GM12878 (cell line): ENCODE results near the gene MYH9.

ENCODE experiments used
- BCL11A ChIP-seq: IDR thresholded peaks from 2 replicates; pipeline ENCODE4 v1.6.1; 2011; ENCODE audit warnings: low read depth, low read length
- CTCF ChIP-seq, 3 experiments: IDR thresholded peaks in 2 of 3; conservative IDR thresholded peaks in 1 of 3; 2 replicates each; pipeline ENCODE4 v1.5.1; 2011; ENCODE audit warnings: low read depth in 3 of 3, low read length in 3 of 3, mild to moderate bottlenecking in 3 of 3, control low read depth in 2 of 3, moderate library complexity in 2 of 3, inconsistent platforms in 1 of 3, mixed read lengths in 1 of 3; ENCODE audit not compliant: control insufficient read depth in 2 of 3, insufficient read depth in 1 of 3; ENCODE audit errors: extremely low read depth in 1 of 3
- DPF2 ChIP-seq: fragments of 450-650 bp; IDR thresholded peaks from 2 replicates; pipeline ENCODE4 v1.6.1; 2017; ENCODE audit warnings: mild to moderate bottlenecking
- EGR1 ChIP-seq, 2 experiments: IDR thresholded peaks; 1 replicate in 1 of 2; 2 replicates in 1 of 2; pipeline ENCODE4 v1.6.1; 2011 to 2012; ENCODE audit warnings: low read depth in 2 of 2, low read length in 2 of 2, borderline replicate concordance in 1 of 2, mild to moderate bottlenecking in 1 of 2, moderate library complexity in 1 of 2
- ELK1 ChIP-seq: IDR thresholded peaks from 2 replicates; pipeline ENCODE4 v1.6.1; 2012; ENCODE audit warnings: low read depth, low read length, improper control_type of control experiment
- EZH2 ChIP-seq: IDR thresholded peaks from 2 replicates; pipeline ENCODE4 v1.6.1; 2012; ENCODE audit warnings: low read depth, mild to moderate bottlenecking, control low read depth, inconsistent platforms, low read length, borderline replicate concordance; ENCODE audit not compliant: control insufficient read depth
- FOXK2 ChIP-seq: fragments of 450-650 bp; IDR thresholded peaks from 2 replicates; pipeline ENCODE4 v1.6.1; 2017; ENCODE audit warnings: mild to moderate bottlenecking, moderate library complexity
- IRF3 ChIP-seq: fragments of 450-650 bp; IDR thresholded peaks from 2 replicates; pipeline ENCODE4 v1.6.1; 2014; ENCODE audit warnings: mild to moderate bottlenecking
- MAX ChIP-seq: IDR thresholded peaks from 2 replicates; pipeline ENCODE4 v1.6.1; 2012; ENCODE audit warnings: low read depth, low read length, improper control_type of control experiment
- POLR2A ChIP-seq: IDR thresholded peaks from 2 replicates; pipeline ENCODE4 v1.6.1; 2011; ENCODE audit warnings: low read depth, mild to moderate bottlenecking, low read length
- RAD21 ChIP-seq: IDR thresholded peaks from 2 replicates; pipeline ENCODE4 v1.6.1; 2011; ENCODE audit warnings: mild to moderate bottlenecking, low read depth, low read length, moderate library complexity; ENCODE audit not compliant: insufficient read depth
- SREBF2 ChIP-seq: IDR thresholded peaks from 2 replicates; pipeline ENCODE4 v1.6.1; 2012; ENCODE audit warnings: mild to moderate bottlenecking, low read length
- SRF ChIP-seq, 2 experiments: IDR thresholded peaks; 2 replicates each; pipeline ENCODE4 v1.6.1; 2011; ENCODE audit warnings: low read depth in 2 of 2, low read length in 2 of 2, mild to moderate bottlenecking in 1 of 2, moderate library complexity in 1 of 2

GRCh38 chr22:36288571-36289405, 99.0 kb downstream of the MYH9 start:
- TF ChIP-seq POLR2A: no peak; the same call in none of the 2 replicates
- TF ChIP-seq IRF3: no peak
- no peak for TF ChIP-seq CTCF (IDR thresholded peaks at IDR 0.05 in 2 of 3, conservative IDR thresholded peaks at IDR 0.05 in 1 of 3; ENCODE audit: control insufficient read depth in 2 of 3, extremely low read depth in 1 of 3, insufficient read depth in 1 of 3, low read depth in 3 of 3, low read length in 3 of 3)
- no peak for TF ChIP-seq MAX
- TF ChIP-seq EZH2: no peak
- no peak for TF ChIP-seq DPF2
- no peak for TF ChIP-seq SRF (IDR thresholded peaks at IDR 0.05; ENCODE audit: low read depth in 2 of 2, low read length in 2 of 2)
- no peak for TF ChIP-seq ELK1
- no peak for TF ChIP-seq FOXK2
- TF ChIP-seq SREBF2: no peak
- no peak for TF ChIP-seq BCL11A
- no peak for TF ChIP-seq RAD21
- no peak for TF ChIP-seq EGR1 (IDR thresholded peaks at IDR 0.05; ENCODE audit: borderline replicate concordance in 1 of 2, low read depth in 2 of 2, low read length in 2 of 2)
